H1 (cell line): ENCODE results near the gene RABGGTB.

ENCODE experiments used
- EP300 ChIP-seq, 2 experiments: IDR thresholded peaks; 1 replicate in 1 of 2; 2 replicates in 1 of 2; pipeline ENCODE4 v1.6.1; 2011 to 2012; ENCODE audit warnings: low read depth in 2 of 2, low read length in 2 of 2, mild to moderate bottlenecking in 2 of 2, borderline replicate concordance in 1 of 2, inconsistent platforms in 1 of 2, moderate library complexity in 1 of 2
- POLR2AphosphoS5 ChIP-seq: IDR thresholded peaks from 2 replicates; pipeline ENCODE4 v1.6.1; 2011; ENCODE audit warnings: low read depth, low read length
- RXRA ChIP-seq: IDR thresholded peaks from 2 replicates; pipeline ENCODE4 v1.6.1; 2011; ENCODE audit warnings: low read depth, mild to moderate bottlenecking, low read length, moderate library complexity; ENCODE audit not compliant: insufficient read depth
- SIN3A ChIP-seq, 2 experiments: IDR thresholded peaks in 1 of 2; conservative IDR thresholded peaks in 1 of 2; 2 replicates each; pipeline ENCODE4 v1.6.1; 2011 to 2012; ENCODE audit warnings: low read length in 2 of 2, improper control_type of control experiment in 1 of 2, low read depth in 1 of 2, mild to moderate bottlenecking in 1 of 2
- SIRT6 ChIP-seq: IDR thresholded peaks from one replicate; pipeline ENCODE4 v1.7.1; 2012; ENCODE audit warnings: low read length, inconsistent platforms
- TF ChIP-seq, protein P1 (sequence below): IDR thresholded peaks from 2 replicates; pipeline ENCODE4 v1.6.1; 2012; ENCODE audit warnings: low read length, inconsistent platforms
- TF ChIP-seq, protein P2 (sequence below), 3 experiments: IDR thresholded peaks; 1 replicate in 2 of 3; 2 replicates in 1 of 3; pipeline versions ENCODE4 v1.5.1 to v1.6.1; 2011; ENCODE audit warnings: low read length in 3 of 3, mild to moderate bottlenecking in 3 of 3, inconsistent platforms in 2 of 3, low read depth in 1 of 3, moderate library complexity in 1 of 3; ENCODE audit not compliant: insufficient read depth in 1 of 3; ENCODE audit errors: control extremely low read depth in 1 of 3

DNA sequence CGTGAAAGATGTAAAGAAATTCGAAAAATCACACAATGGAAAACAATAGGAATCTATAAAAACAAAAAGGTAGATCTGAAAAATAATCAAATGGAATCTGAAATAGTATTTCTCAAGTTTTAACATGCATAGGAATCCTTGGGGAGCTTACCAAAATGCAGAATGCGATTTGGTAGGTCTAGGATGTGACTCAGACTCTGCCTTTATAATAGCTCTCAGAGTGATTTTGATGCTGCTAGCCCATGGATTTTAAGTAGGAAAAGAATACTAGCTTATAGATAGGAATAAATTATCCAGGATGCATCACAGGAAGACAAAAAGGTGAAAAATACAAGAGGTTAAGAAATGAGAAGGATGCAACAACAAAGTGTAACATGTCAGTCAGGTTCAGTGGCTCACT, 14.1 kb upstream of the RABGGTB start:
- TF ChIP-seq EP300 (IDR thresholded peaks at IDR 0.05; ENCODE audit: borderline replicate concordance in 1 of 2, low read depth in 2 of 2, low read length in 2 of 2) (no peak), SIRT6 (no peak), POLR2AphosphoS5 (no peak), RXRA (no peak), SIN3A (conservative IDR thresholded peaks at IDR 0.05 in 1 of 2, IDR thresholded peaks at IDR 0.05 in 1 of 2; ENCODE audit: low read depth in 1 of 2, low read length in 2 of 2) (no peak)
- TF ChIP-seq, protein P1, sequence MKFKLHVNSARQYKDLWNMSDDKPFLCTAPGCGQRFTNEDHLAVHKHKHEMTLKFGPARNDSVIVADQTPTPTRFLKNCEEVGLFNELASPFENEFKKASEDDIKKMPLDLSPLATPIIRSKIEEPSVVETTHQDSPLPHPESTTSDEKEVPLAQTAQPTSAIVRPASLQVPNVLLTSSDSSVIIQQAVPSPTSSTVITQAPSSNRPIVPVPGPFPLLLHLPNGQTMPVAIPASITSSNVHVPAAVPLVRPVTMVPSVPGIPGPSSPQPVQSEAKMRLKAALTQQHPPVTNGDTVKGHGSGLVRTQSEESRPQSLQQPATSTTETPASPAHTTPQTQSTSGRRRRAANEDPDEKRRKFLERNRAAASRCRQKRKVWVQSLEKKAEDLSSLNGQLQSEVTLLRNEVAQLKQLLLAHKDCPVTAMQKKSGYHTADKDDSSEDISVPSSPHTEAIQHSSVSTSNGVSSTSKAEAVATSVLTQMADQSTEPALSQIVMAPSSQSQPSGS, result no peak
- TF ChIP-seq, protein P2, sequence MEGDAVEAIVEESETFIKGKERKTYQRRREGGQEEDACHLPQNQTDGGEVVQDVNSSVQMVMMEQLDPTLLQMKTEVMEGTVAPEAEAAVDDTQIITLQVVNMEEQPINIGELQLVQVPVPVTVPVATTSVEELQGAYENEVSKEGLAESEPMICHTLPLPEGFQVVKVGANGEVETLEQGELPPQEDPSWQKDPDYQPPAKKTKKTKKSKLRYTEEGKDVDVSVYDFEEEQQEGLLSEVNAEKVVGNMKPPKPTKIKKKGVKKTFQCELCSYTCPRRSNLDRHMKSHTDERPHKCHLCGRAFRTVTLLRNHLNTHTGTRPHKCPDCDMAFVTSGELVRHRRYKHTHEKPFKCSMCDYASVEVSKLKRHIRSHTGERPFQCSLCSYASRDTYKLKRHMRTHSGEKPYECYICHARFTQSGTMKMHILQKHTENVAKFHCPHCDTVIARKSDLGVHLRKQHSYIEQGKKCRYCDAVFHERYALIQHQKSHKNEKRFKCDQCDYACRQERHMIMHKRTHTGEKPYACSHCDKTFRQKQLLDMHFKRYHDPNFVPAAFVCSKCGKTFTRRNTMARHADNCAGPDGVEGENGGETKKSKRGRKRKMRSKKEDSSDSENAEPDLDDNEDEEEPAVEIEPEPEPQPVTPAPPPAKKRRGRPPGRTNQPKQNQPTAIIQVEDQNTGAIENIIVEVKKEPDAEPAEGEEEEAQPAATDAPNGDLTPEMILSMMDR (IDR thresholded peaks at IDR 0.05; ENCODE audit: control extremely low read depth in 1 of 3, insufficient read depth in 1 of 3, low read depth in 1 of 3, low read length in 3 of 3), result no peak
